Neuronal stem cell (in vitro differentiated cells): ENCODE data around the gene TMEM45B.
"Not testable (repeated sequence)": the region's sequence is repeated elsewhere in the genome, so short reads cannot be mapped to it uniquely, and the experiment has no call there.

Source experiments
- DNase-seq: peaks from one replicate; pipeline ENCODE4 v3.0.0-alpha.2; 2013; ENCODE audit warnings: low spot score
- H2AFZ ChIP-seq: one replicate; pipeline ENCODE4 v1.6.1; 2013; ENCODE audit warnings: mild to moderate bottlenecking, low read length, inconsistent platforms
- H2AK5ac ChIP-seq: 2 replicates; pipeline ENCODE4 v1.6.1; 2013; ENCODE audit warnings: low read depth, mild to moderate bottlenecking, inconsistent platforms, low read length, moderate library complexity, mixed read lengths
- H2BK120ac ChIP-seq: 2 replicates; pipeline ENCODE4 v1.6.1; 2013; ENCODE audit warnings: low read depth, mild to moderate bottlenecking, inconsistent platforms, low read length, moderate library complexity, mixed read lengths
- H2BK12ac ChIP-seq: one replicate; pipeline ENCODE4 v1.6.1; 2013; ENCODE audit warnings: low read length, inconsistent platforms
- H2BK15ac ChIP-seq: 2 replicates; pipeline ENCODE4 v1.6.1; 2013; ENCODE audit warnings: mild to moderate bottlenecking, low read length, inconsistent platforms, mixed read lengths
- H2BK5ac ChIP-seq: one replicate; pipeline ENCODE4 v1.6.1; 2013; ENCODE audit warnings: inconsistent platforms, mild to moderate bottlenecking, low read length, moderate library complexity
- H3K14ac ChIP-seq: one replicate; pipeline ENCODE4 v1.6.1; 2013; ENCODE audit warnings: low read length, inconsistent platforms
- H3K18ac ChIP-seq: 2 replicates; pipeline ENCODE4 v1.6.1; 2013; ENCODE audit warnings: low read length, inconsistent platforms
- H3K23ac ChIP-seq: 2 replicates; pipeline ENCODE4 v1.6.1; 2013; ENCODE audit warnings: low read depth, mild to moderate bottlenecking, mixed read lengths, low read length, inconsistent platforms; ENCODE audit not compliant: poor library complexity
- H3K27ac ChIP-seq: replicated peaks from 3 replicates; pipeline ENCODE4 v1.5.1; 2013; ENCODE audit warnings: low read length, inconsistent platforms
- H3K27me3 ChIP-seq, 3 experiments: 2 replicates each; pipeline ENCODE4 v1.6.1; 2013; ENCODE audit warnings: low read length in 3 of 3, mild to moderate bottlenecking in 2 of 3, inconsistent platforms in 1 of 3, low read depth in 1 of 3, mixed read lengths in 1 of 3, moderate library complexity in 1 of 3; ENCODE audit not compliant: control insufficient read depth in 3 of 3, insufficient read depth in 3 of 3
- H3K36me3 ChIP-seq, 2 donors: replicated peaks in 1 of 2; 2 replicates each; pipeline ENCODE4 v1.6.1; 2013; ENCODE audit warnings: low read length in 2 of 2; ENCODE audit not compliant: control insufficient read depth in 2 of 2, insufficient read depth in 2 of 2
- H3K4ac ChIP-seq: 2 replicates; pipeline ENCODE4 v1.6.1; 2013; ENCODE audit warnings: inconsistent platforms, mild to moderate bottlenecking, low read length, moderate library complexity
- H3K4me1 ChIP-seq, 2 donors: 1 replicate in 1 of 2; 2 replicates in 1 of 2; pipeline ENCODE4 v1.6.1; 2013; ENCODE audit warnings: low read length in 2 of 2, low read depth in 1 of 2; ENCODE audit not compliant: control insufficient read depth in 2 of 2, insufficient read depth in 1 of 2
- H3K4me2 ChIP-seq: one replicate; pipeline ENCODE4 v1.6.1; 2013; ENCODE audit warnings: mild to moderate bottlenecking, low read length, inconsistent platforms; ENCODE audit not compliant: insufficient read depth, poor library complexity, severe bottlenecking
- H3K4me3 ChIP-seq, 2 donors: 2 replicates each; pipeline ENCODE4 v1.5.1; 2013; ENCODE audit warnings: low read length in 2 of 2, mild to moderate bottlenecking in 2 of 2, inconsistent platforms in 1 of 2, moderate library complexity in 1 of 2
- H3K79me1 ChIP-seq: one replicate; pipeline ENCODE4 v1.6.1; 2013; ENCODE audit warnings: low read depth, mild to moderate bottlenecking, inconsistent platforms, low read length, moderate library complexity
- H3K9ac ChIP-seq: one replicate; pipeline ENCODE4 v1.6.1; 2013; ENCODE audit warnings: mild to moderate bottlenecking, low read depth, low read length, inconsistent platforms; ENCODE audit not compliant: poor library complexity
- H3K9me3 ChIP-seq, 2 donors: replicated peaks in 1 of 2; 2 replicates each; pipeline versions ENCODE3 to v1.6.1; 2013; ENCODE audit warnings: low read length in 2 of 2, mild to moderate bottlenecking in 2 of 2, inconsistent platforms in 1 of 2, low read depth in 1 of 2, mixed read lengths in 1 of 2, moderate library complexity in 1 of 2; ENCODE audit not compliant: control insufficient read depth in 2 of 2, insufficient read depth in 1 of 2
- H4K8ac ChIP-seq: one replicate; pipeline ENCODE4 v1.6.1; 2013; ENCODE audit warnings: low read depth, mild to moderate bottlenecking, inconsistent platforms, low read length, moderate library complexity
- H4K91ac ChIP-seq: one replicate; pipeline ENCODE4 v1.6.1; 2013; ENCODE audit warnings: low read length, low read depth, mild to moderate bottlenecking, inconsistent platforms; ENCODE audit not compliant: poor library complexity
- WGBS, 2 donors: extraction: QIAGEN DNeasy Blood & Tissue Kit; methylation state at CpG; one replicate each; pipeline ENCODE4 v1.1.7; 2013; ENCODE audit warnings: missing lambda C conversion rate in 2 of 2, mixed read lengths in 1 of 2; ENCODE audit not compliant: insufficient read length in 2 of 2, insufficient replicate concordance in 1 of 2; ENCODE audit errors: extremely low coverage in 2 of 2; 5-methylcytosine and 5-hydroxymethylcytosine counted together

TMEM45B gene

DNA sequence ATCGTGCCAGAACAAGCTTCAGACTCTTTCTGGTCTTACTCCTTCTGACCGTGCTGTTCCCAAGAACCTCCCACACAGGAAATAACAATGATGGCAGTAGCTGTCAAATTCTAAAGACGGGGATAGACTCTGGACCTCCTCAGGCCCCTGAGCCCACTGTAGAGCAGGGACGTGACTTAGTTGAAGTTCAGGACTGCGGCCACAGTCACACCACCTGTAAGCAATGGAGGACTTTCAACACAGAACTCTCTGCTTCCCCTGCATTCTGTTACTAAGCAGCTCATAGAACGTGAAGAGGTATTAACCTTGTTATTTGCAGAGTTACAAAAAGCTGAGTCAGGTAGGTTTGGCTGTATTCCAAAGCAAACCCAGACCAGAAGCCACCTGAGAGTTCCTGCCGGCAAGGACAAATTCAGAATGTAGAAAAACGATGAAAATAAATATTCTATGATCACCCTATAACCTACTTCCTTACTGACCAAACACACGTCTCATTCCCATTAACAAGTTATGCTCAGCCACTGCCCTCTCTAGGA, 12.7 kb downstream of the TMEM45B start:
- WGBS, 2 donors: no CpG with 5 or more reads among the region's 9 CpGs
- no peak overlapping the region for H3K23ac ChIP-seq
- H3K4ac ChIP-seq: no peak overlapping the region
- no peaks in the 10 kb centered on the region for H3K27me3 ChIP-seq
- no peak overlapping the region for H3K4me3 ChIP-seq
- H3K27ac ChIP-seq: no peak overlapping the region
- no peak overlapping the region for H4K8ac ChIP-seq
- no peaks in the 10 kb centered on the region for H3K79me1 ChIP-seq
- H4K91ac ChIP-seq: no peak overlapping the region
- no peak overlapping the region for H3K4me2 ChIP-seq
- H2AK5ac ChIP-seq: no peak overlapping the region
- H2BK5ac ChIP-seq: no peak overlapping the region
- no peak overlapping the region for H3K18ac ChIP-seq
- H2AFZ ChIP-seq: no peak overlapping the region
- no peak overlapping the region for H3K9ac ChIP-seq
- no peaks in the 10 kb centered on the region for H3K36me3 ChIP-seq
- H3K4me1 ChIP-seq: no peaks in the 10 kb centered on the region
- H2BK120ac ChIP-seq: no peak overlapping the region
- no peak overlapping the region for H2BK15ac ChIP-seq
- H2BK12ac ChIP-seq: no peak overlapping the region
- H3K14ac ChIP-seq: no peak overlapping the region
- DNase-seq: no peak
- H3K9me3 ChIP-seq: no peaks in the 10 kb centered on the region

- H2BK12ac ChIP-seq, H2AFZ ChIP-seq, H2AK5ac ChIP-seq, H4K8ac ChIP-seq, H3K9me3 ChIP-seq, H3K4me3 ChIP-seq, H4K91ac ChIP-seq, H2BK120ac ChIP-seq, H3K18ac ChIP-seq, H3K4ac ChIP-seq, H3K4me2 ChIP-seq, H2BK15ac ChIP-seq, H3K23ac ChIP-seq, H3K79me1 ChIP-seq, H3K27ac ChIP-seq, DNase-seq, H3K14ac ChIP-seq, H2BK5ac ChIP-seq, H3K9ac ChIP-seq, H3K4me1 ChIP-seq, H3K27me3 ChIP-seq, H3K36me3 ChIP-seq: not testable (repeated sequence)
Measured at GRCh38 chr11:129829497-129829896, 13.8 kb downstream of the TMEM45B start.

DNA sequence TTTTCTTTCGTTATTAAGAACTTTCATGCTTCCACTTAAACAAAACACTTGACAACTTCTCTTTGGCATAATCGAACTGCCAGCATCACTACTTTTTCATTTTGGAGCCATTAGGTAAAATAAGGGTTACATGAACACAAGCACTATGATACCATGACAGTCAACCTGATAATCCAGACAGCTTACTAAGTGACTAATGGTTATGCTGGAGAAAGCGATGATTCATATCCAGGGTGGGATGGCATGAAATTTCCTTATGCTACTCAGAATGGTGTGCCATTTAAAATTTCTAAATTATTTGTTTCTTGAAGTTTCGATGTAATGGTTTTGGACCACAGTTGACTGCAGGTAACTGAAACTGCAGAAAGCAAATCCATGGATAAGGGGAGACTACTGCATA, 15.6 kb downstream of the TMEM45B start:
- H3K23ac ChIP-seq, H3K18ac ChIP-seq, H3K79me1 ChIP-seq, H2BK5ac ChIP-seq, H4K91ac ChIP-seq, H3K36me3 ChIP-seq, H3K27ac ChIP-seq, H3K4me3 ChIP-seq, H2BK120ac ChIP-seq, H3K4me1 ChIP-seq, H4K8ac ChIP-seq, DNase-seq, H3K4me2 ChIP-seq, H2AK5ac ChIP-seq, H2AFZ ChIP-seq, H3K27me3 ChIP-seq, H2BK12ac ChIP-seq, H2BK15ac ChIP-seq, H3K4ac ChIP-seq, H3K9me3 ChIP-seq, H3K9ac ChIP-seq, H3K14ac ChIP-seq: not testable (repeated sequence)
- no CpG with 5 or more reads among the region's 4 CpGs for WGBS, 2 donors

- H3K4me3 ChIP-seq, H3K4me1 ChIP-seq, H3K4ac ChIP-seq, H3K9me3 ChIP-seq, H2BK12ac ChIP-seq, H3K23ac ChIP-seq, H3K27ac ChIP-seq, H4K91ac ChIP-seq, H3K4me2 ChIP-seq, H3K18ac ChIP-seq, H3K9ac ChIP-seq, H2AFZ ChIP-seq, DNase-seq, H4K8ac ChIP-seq, H3K36me3 ChIP-seq, H3K79me1 ChIP-seq, H2BK5ac ChIP-seq, H3K14ac ChIP-seq, H2BK15ac ChIP-seq, H2AK5ac ChIP-seq, H3K27me3 ChIP-seq, H2BK120ac ChIP-seq: not testable (repeated sequence)
- WGBS, 2 donors: no CpG with 5 or more reads among the region's 6 CpGs
Measured at GRCh38 chr11:129833260-129833659, 17.6 kb downstream of the TMEM45B start.
